OCI-LY1 (cell line): ENCODE measurements around the gene OR4X1.

Experiments
- EZH2 ChIP-seq: fragments of 200-600 bp; sonication (generic), shearing (Covaris generic); IDR thresholded peaks from 2 replicates; pipeline ENCODE4 v1.8.0; 2017; ENCODE audit warnings: borderline replicate concordance, mixed run types, mild to moderate bottlenecking, antibody characterized with exemption, low read length, moderate library complexity, mixed read lengths
- TF ChIP-seq, protein P1 (sequence below): fragments of 200-600 bp; sonication (generic), shearing (Covaris generic); IDR thresholded peaks from 2 replicates; pipeline ENCODE4 v1.5.1; 2017; ENCODE audit warnings: mild to moderate bottlenecking, antibody characterized with exemption, low read length, moderate library complexity, mixed read lengths

DNA sequence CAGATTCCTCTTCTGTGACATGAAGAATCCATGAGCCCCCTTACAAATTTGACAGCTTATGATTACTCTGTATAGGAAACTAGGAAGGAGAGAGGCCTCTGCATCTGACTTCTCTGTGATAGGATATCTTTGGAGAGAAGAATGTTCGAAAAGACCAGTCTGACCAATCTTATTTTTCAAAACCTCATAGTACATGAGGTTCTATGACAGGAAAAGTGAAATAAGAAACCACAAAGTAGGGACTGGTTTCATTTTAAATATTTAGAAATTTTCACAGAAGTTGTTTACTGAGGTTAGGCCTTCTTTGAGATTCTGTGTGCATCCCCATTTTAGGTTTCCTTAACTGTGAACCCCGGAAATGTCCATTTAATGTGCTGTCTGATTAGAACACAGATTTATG, 2.1 kb upstream of the OR4X1 start:
- TF ChIP-seq, protein P1, sequence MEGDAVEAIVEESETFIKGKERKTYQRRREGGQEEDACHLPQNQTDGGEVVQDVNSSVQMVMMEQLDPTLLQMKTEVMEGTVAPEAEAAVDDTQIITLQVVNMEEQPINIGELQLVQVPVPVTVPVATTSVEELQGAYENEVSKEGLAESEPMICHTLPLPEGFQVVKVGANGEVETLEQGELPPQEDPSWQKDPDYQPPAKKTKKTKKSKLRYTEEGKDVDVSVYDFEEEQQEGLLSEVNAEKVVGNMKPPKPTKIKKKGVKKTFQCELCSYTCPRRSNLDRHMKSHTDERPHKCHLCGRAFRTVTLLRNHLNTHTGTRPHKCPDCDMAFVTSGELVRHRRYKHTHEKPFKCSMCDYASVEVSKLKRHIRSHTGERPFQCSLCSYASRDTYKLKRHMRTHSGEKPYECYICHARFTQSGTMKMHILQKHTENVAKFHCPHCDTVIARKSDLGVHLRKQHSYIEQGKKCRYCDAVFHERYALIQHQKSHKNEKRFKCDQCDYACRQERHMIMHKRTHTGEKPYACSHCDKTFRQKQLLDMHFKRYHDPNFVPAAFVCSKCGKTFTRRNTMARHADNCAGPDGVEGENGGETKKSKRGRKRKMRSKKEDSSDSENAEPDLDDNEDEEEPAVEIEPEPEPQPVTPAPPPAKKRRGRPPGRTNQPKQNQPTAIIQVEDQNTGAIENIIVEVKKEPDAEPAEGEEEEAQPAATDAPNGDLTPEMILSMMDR, result no peak
- TF ChIP-seq EZH2, result no peak
